Measurements from ENCODE around the gene LAMC3.

LAMC3 gene

DNA sequence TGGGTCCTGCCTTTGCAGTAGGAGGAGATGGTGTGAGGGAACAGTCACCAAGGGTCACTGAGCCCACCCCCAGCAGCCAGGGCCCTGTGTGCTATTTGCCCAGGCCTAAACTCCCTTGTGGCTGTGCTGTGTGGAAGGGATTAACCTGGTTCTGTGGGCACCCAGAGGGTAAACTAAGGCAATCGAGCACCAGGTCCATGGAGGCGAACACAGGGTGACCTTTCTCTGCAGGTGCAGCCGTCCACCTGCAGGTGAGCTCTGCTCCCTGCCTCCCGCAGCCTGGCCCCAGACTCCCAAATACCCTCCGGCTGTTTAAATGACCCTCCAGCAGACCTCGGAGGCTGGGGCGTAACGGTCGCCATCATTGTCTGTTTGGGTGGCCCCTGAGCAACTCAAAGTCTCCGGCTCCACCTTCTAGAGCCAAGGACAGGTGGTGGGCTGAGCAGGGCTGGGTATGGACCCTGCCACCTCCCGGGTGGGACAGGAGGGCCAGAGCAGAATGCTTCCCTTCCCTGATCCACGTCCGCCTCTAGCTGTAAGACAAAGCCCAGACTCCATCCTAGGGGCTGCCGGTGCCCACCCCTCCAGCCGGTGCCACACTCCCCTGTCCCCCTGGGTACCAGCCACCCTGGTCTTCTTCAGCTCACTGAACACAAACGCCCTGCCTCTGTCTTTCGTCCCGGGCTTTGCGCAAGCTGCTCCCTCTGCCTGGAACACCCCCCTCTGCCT lies 35.9 kb upstream of the LAMC3 start:
- DNase-seq = no peak
- Mint-ChIP-seq H3K27me3 (peaks cover 28 to 40% of the 10 kb centered on the region in 2 donors), H3K27ac (no peak overlapping the region), H3K4me3 (no peak overlapping the region), H3K4me1 (peaks cover 0 to 4% of the 10 kb centered on the region in 2 donors), H3K36me3 (no peaks in the 10 kb centered on the region), H3K9me3 (no peaks in the 10 kb centered on the region)
- no peak for ATAC-seq (replicated peaks)

DNA sequence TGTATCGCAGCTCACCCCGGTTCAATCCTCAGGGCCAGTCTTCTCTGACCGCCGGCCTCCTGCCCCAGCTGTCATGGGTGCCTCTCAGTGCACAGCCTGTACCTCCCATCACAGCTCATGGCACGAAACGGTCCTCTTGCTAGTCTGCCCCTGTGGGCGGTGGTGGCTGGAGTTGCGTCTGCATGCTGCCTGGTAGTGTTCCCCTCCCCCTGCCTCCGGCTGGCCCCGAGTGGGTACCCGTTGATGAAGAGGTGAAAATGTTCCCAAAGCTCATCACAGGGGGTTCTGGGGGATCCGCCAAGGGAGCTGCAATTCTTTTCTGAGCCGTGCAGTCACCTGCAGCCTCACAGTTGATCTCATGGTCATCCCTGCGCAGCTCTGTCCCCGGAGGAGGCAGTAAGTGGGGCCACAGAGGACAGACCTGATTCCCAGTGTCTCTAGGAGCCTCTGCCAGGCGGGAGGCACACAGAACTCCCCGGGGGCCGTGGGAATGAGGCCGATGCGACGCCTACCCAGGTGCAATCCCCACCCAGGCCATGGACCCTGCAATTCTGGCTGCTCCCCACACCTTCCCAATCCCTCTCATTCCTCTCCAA lies 35.2 kb upstream of the LAMC3 start:
- Mint-ChIP-seq H3K9me3 (no peaks in the 10 kb centered on the region), H3K27me3 (peaks cover 28 to 40% of the 10 kb centered on the region in 2 donors), H3K4me3 (no peak overlapping the region), H3K27ac (no peak overlapping the region), H3K36me3 (no peaks in the 10 kb centered on the region), H3K4me1 (peaks cover 0 to 4% of the 10 kb centered on the region in 2 donors)
- ATAC-seq (replicated peaks) (no peak), DNase-seq (no peak)

DNA sequence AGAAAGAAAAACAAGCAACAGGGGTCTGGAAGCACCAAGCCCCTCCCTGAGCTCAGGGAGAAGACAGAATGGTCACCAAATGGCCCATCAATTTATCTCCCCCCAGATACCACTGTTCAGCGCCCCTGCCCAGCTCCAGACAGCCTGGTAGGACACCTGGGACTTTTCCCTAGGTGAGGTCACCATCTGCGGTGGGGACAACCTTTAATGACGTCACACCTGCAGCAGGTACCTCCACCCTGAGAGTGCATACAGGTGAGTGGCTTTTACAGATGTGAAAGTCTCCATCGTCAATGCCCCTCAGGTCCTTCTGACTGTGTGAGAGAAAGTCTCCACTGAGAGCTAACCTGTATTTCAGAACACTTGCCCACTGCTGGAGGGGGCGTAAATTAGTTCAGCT lies 34.3 kb upstream of the LAMC3 start:
- Mint-ChIP-seq H3K4me1 (peaks cover 0 to 4% of the 10 kb centered on the region in 2 donors), H3K27me3 (peaks cover 28 to 40% of the 10 kb centered on the region in 2 donors), H3K4me3 (no peak overlapping the region), H3K36me3 (no peaks in the 10 kb centered on the region), H3K9me3 (no peaks in the 10 kb centered on the region), H3K27ac (no peak overlapping the region)
- ATAC-seq (replicated peaks) (no peak), DNase-seq (no peak)

DNA sequence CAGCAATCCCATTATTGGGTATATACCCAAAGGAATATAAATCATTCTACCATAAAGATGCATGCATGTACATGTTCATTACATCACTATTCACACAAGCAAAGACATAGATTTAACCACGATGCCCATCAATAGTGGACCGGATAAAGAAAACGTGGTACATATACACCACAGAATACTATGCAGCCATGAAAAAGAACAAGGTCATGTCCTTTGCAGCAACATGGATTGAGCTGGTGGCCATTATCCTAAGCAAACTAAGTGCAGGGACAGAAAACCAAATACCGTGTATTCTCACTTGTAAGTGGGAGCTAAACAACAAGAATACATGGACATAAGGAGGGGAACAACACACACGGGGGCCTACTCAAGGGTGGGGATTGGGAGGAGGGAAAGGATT lies 33.8 kb upstream of the LAMC3 start:
- Mint-ChIP-seq H3K9me3 (no peaks in the 10 kb centered on the region), H3K36me3 (no peaks in the 10 kb centered on the region), H3K4me3 (no peak overlapping the region), H3K27ac (no peak overlapping the region), H3K4me1 (peaks cover 0 to 4% of the 10 kb centered on the region in 2 donors), H3K27me3 (peaks cover 29 to 41% of the 10 kb centered on the region in 2 donors)
- ATAC-seq (replicated peaks) (no peak), DNase-seq (no peak)

DNA sequence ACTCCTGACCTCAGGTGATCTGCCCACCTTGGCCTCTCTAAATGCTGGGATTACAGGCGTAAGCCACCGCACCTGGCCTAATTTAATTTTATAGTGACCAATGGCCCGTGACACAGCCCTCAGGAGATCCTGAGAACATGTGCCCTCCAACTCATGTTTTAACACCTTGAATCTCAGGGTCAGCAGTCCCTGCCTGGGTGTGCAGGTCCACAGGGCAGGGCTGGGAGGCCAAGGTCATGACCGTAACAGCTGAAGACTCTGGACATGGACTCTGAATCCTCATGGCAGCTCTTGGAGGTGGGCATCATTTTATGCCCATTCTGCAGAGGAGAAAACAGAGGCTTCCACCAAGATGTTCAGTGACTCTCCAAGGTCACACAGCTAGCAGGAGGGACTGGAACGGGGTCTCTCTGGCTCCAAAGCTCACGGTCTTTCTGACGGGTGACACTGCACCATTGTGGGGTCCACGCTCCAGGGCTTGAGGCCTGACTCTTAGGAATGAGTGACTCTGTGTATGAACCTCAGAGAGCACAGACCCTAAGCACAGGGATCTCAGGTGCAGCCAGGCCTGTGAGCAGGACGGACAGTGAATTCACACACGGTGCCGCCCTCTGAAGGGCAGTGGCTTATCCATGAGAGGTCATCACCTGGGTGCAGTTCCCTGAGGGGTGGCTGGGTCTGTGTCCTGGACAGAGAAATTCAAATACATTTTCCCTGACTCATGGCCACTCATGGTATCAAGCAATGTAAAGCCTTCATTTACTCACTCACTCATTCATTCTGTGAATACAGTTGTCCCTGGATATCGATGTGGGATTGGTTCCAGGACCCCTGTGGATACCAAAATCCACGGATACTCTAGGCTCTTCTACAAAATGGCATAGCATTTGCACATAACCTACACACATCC lies 32.8 kb upstream of the LAMC3 start:
- Mint-ChIP-seq H3K27ac (no peak overlapping the region), H3K9me3 (no peaks in the 10 kb centered on the region), H3K4me3 (no peak overlapping the region), H3K27me3 (peaks cover 27 to 45% of the 10 kb centered on the region in 2 donors), H3K36me3 (no peaks in the 10 kb centered on the region), H3K4me1 (peaks cover 0 to 4% of the 10 kb centered on the region in 2 donors)
- ATAC-seq (replicated peaks) (no peak), DNase-seq (no peak)

DNA sequence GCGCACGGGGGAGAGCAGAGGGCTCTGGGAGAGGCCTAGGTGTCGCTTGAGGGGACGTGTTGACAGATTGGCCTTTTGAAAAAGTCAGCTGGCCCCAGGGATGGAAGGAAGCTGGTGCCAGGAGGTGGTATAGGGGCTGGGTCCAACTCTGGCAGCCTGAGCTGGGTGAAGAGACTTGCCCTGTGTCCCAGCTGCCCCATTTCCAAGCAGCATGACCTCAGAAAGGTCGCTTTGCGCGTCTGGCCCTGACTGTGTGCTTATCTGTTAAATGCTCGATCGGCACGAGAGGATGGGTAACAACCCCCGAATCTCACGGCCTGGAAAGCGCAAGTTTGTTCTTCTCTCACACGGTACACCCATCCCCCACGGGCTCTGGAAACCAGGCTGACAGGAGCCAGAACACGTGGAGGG lies 31.2 kb upstream of the LAMC3 start:
- Mint-ChIP-seq H3K27me3 (peaks cover 14 to 30% of the 10 kb centered on the region in 2 donors), H3K4me1 (no peaks in the 10 kb centered on the region), H3K4me3 (no peak overlapping the region), H3K9me3 (no peaks in the 10 kb centered on the region), H3K36me3 (no peaks in the 10 kb centered on the region), H3K27ac (no peak overlapping the region)
- no peak for ATAC-seq (replicated peaks)
- DNase-seq = no peak

DNA sequence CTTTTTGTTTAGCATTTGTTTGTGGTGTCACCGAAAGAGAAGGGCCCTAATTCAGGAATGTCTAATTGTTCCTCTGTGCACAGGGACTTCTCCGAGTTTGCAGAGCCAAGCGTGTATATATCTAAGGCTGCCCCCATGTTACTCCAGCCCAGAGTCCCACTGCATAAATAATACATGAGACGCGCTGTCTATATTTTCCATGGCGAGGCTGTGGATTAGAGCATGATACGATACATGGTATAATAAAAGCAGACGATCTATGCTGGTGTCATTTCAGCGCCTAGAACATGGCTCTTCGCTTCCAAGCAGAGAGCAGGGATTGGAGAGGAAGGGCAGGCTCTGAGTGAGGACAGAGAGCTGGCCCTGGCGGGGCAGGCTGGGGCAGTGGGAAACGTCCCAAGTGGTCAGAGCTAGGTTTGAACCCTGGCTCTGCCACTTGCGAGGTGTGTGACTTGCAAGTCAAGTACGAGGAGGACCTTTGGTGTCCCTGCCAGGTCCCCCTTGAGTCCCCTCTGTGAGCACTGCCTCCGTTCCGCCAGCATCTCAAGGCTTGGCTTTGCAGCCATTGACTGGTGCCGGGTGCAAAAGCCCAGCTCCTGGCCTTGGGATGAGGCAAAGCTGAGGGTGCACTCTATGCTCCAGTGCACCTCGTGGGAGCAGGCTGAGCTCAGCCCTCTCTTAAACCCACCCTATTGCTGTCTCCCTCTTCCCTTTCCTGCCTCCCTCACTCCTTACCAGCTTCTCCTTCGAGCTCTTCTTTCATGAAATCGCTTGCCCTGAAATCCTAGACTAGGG lies 29.2 kb upstream of the LAMC3 start:
- Mint-ChIP-seq H3K36me3 (no peaks in the 10 kb centered on the region), H3K4me1 (no peaks in the 10 kb centered on the region), H3K9me3 (no peaks in the 10 kb centered on the region), H3K4me3 (no peak overlapping the region), H3K27ac (no peak overlapping the region), H3K27me3 (peaks cover 7 to 16% of the 10 kb centered on the region in 2 donors)
- DNase-seq = no peak
- no peak for ATAC-seq (replicated peaks)

DNA sequence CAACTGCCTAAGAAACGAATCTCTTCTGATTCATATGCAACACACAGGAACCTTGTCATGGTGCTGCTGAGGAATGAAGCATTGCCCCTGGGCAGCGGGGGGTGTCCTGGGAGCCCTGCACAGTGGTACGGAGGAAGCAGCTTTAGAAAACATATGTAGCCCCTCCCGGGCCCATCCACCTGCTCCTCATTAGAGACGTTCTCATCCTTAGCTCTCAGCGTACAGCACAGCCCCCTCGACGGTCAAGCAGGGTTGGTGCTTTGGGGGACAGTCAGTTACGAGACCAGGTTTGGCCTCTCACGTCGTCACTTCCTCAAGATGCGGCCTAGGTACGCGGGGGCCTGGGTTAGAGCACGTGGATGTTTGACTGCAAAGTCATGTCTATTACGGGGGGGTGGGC lies 28.4 kb upstream of the LAMC3 start:
- no peak for DNase-seq
- H3K9me3 Mint-ChIP-seq = no peaks in the 10 kb centered on the region
- no peak overlapping the region for H3K4me3 Mint-ChIP-seq
- no peak overlapping the region for H3K27ac Mint-ChIP-seq
- H3K27me3 Mint-ChIP-seq = peaks cover 7 to 16% of the 10 kb centered on the region in 2 donors
- ATAC-seq (replicated peaks) = no peak
- no peaks in the 10 kb centered on the region for H3K4me1 Mint-ChIP-seq
- no peaks in the 10 kb centered on the region for H3K36me3 Mint-ChIP-seq

DNA sequence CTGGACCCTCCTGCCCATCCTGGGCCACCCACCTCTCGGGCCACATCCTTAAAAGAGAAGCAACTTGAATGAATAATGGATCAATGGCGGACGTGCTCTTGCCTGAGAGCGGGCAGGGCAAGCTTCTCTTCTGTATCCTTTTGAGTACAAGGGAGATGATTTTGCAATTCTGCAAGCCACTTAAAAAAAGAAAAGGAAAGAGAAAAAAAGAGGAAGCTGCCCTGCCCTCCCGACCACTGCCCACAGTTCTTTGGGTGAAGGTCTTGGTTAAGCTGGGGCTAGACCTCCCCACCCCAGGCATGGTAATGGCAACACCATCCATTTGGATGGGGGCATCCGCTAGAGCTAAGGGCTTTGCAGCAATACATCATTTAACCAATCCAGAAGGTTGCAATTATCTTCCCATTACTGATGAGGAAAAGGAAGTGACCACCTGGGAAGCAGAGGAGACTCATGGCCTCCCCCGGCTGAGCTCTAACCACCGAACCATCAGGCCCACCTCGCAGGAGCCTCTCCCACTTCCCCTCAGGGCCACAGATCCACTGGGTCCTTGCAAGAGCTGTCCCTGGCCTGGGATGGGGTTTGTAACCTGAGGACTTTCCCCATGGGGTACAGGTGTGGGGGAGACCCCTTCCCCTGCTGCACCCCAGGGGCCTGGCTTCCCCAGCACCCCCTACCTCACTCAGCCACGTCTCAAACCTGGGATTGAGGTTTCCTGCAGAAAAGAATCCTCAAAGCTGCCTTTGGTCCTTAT lies 27.8 kb upstream of the LAMC3 start:
- DNase-seq = no peak
- Mint-ChIP-seq H3K27ac (no peak overlapping the region), H3K9me3 (no peaks in the 10 kb centered on the region), H3K4me1 (no peaks in the 10 kb centered on the region), H3K36me3 (no peaks in the 10 kb centered on the region), H3K27me3 (peaks cover 7 to 16% of the 10 kb centered on the region in 2 donors), H3K4me3 (no peak overlapping the region)
- ATAC-seq (replicated peaks) = no peak

DNA sequence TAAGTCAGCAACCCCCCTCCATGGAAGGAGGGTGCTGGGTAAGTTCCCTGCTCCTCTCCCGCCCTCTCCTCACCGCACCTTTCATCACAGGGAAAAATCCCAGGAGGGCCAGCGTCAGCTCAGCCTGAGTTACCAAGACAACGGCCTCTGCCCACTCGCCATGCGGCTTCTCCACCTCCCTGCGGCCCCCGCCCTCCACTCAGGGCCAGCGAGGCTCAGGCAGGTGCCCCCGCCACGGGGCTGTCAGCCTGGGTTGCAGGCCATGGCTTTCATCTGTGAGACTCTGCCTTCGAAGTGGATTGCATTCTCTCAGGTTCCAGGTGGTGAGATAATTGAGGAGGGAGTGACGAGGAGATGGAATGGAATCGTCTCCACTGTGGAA lies 27.2 kb upstream of the LAMC3 start:
- ATAC-seq (replicated peaks) (no peak), DNase-seq (no peak)
- no peak overlapping the region for H3K27ac Mint-ChIP-seq
- no peaks in the 10 kb centered on the region for H3K4me1 Mint-ChIP-seq
- H3K36me3 Mint-ChIP-seq = no peaks in the 10 kb centered on the region
- H3K4me3 Mint-ChIP-seq = no peak overlapping the region
- H3K27me3 Mint-ChIP-seq = peaks cover 7 to 16% of the 10 kb centered on the region in 2 donors
- no peaks in the 10 kb centered on the region for H3K9me3 Mint-ChIP-seq

DNA sequence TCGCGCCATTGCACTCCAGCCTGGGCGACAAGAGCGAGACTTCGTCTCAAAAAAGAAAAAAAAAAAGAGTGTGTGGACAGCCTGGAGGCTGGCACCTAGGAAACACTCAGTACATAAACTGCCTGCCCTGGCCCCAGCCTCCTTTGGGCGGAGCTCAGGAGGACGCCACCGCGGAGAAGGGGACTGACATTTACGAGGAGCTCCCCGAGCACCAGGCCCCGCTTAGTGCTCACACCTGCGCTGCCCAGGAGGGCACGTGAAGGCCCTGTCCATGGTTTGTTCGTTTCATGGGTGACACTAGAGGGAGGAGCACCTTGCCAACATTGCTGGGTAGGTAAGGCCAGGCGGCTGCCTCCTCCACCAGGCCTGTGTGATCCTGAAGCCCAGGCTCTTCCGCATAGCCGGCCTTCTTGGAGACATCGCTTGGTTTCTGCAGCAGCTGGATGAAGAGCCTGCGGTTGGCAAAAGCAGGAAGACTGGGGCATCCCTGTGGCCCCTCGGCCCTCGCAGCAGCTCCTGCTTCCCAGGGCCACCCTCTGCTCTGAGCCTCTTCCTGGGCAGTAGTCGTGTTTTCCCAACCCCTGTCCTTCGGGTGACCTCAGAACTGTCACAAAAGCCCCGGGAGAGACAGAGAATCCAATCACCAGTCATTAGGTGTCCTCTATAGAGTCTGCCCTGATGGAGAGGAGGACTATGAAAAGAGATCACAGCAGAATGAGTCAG lies 26.2 kb upstream of the LAMC3 start:
- no peak for ATAC-seq (replicated peaks)
- H3K27me3 Mint-ChIP-seq = peaks cover 4 to 11% of the 10 kb centered on the region in 2 donors
- no peaks in the 10 kb centered on the region for H3K4me1 Mint-ChIP-seq
- no peak for DNase-seq
- no peaks in the 10 kb centered on the region for H3K9me3 Mint-ChIP-seq
- no peak overlapping the region for H3K27ac Mint-ChIP-seq
- no peaks in the 10 kb centered on the region for H3K36me3 Mint-ChIP-seq
- H3K4me3 Mint-ChIP-seq = no peak overlapping the region

DNA sequence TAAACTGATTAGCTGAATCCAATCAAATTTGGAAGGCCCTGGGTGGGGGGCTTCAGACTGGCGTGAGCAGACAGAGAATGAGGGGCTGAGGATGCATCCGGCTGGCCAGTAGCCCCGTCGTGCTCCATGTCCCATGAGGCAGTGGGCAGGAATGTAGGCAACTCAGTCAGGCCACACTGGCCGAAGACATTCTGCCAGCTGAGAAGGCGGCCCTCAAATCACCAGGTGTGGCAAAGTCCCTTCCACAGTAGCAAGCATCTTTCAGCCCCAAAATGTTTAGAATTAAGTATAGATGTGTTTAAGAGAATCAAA lies 25.7 kb upstream of the LAMC3 start:
- Mint-ChIP-seq H3K36me3 (no peaks in the 10 kb centered on the region), H3K4me3 (no peak overlapping the region), H3K27ac (no peak overlapping the region), H3K9me3 (peaks cover 0 to under 1% of the 10 kb centered on the region in 2 donors), H3K27me3 (peaks cover 4 to 11% of the 10 kb centered on the region in 2 donors), H3K4me1 (no peaks in the 10 kb centered on the region)
- no peak for ATAC-seq (replicated peaks)
- no peak for DNase-seq

DNA sequence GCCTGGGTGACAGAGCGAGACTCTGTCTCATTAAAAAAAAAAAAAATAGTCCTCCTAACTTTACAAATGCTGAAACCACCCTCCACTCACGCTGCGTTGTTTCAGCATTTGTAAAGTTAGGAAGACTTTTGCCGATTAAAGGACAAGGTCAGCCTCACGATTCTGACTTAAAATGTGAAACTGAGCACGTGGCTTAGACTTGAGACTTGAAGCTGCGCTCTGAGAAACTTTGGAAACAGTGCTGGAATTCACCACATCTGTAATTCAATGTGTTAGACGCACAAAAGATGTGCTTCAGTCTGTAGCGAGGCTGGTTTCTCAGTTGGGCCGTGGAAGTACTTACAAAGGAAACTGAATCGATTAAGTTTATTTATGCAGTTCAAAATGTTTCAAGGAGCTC lies 25.0 kb upstream of the LAMC3 start:
- no peak overlapping the region for H3K27ac Mint-ChIP-seq
- no peak for DNase-seq
- H3K27me3 Mint-ChIP-seq = peaks cover 4 to 11% of the 10 kb centered on the region in 2 donors
- H3K4me1 Mint-ChIP-seq = no peaks in the 10 kb centered on the region
- H3K4me3 Mint-ChIP-seq = no peak overlapping the region
- no peak for ATAC-seq (replicated peaks)
- peaks cover 3 to 6% of the 10 kb centered on the region in 2 donors for H3K9me3 Mint-ChIP-seq
- H3K36me3 Mint-ChIP-seq = no peaks in the 10 kb centered on the region
